H9 (cell line): Measurements from ENCODE around the gene ELFN2. TPM values are rescaled to one million over a fixed set of nuclear protein-coding genes. Genes with fewer than 3 reads are reported as not detected.
"Not testable (repeated sequence)": the region's sequence is repeated elsewhere in the genome, so short reads cannot be mapped to it uniquely, and the experiment has no call there.

Source experiments
- DNase-seq: peaks from one replicate; pipeline ENCODE4 v3.0.0-alpha.2; 2017
- H2AFZ ChIP-seq: one replicate; pipeline ENCODE4 v1.6.1; 2013; ENCODE audit warnings: mild to moderate bottlenecking, low read length, control low read depth, moderate library complexity
- H2AK5ac ChIP-seq: 2 replicates; pipeline ENCODE4 v1.6.1; 2013; ENCODE audit warnings: low read length, control low read depth, mixed read lengths; ENCODE audit not compliant: insufficient read length
- H2BK120ac ChIP-seq: one replicate; pipeline ENCODE4 v1.6.1; 2013; ENCODE audit warnings: low read depth, mild to moderate bottlenecking, low read length, control low read depth, inconsistent platforms; ENCODE audit not compliant: poor library complexity, severe bottlenecking
- H2BK12ac ChIP-seq: 2 replicates; pipeline ENCODE4 v1.6.1; 2013; ENCODE audit warnings: low read length, control low read depth, mixed read lengths, low read depth; ENCODE audit not compliant: insufficient read length
- H2BK15ac ChIP-seq: 2 replicates; pipeline ENCODE4 v1.6.1; 2013; ENCODE audit warnings: low read depth, low read length, control low read depth
- H2BK20ac ChIP-seq: one replicate; pipeline ENCODE4 v1.6.1; 2013; ENCODE audit warnings: low read depth, mild to moderate bottlenecking, low read length, control low read depth, inconsistent platforms; ENCODE audit not compliant: poor library complexity, severe bottlenecking
- H2BK5ac ChIP-seq: 2 replicates; pipeline ENCODE4 v1.6.1; 2013; ENCODE audit warnings: low read length, control low read depth, mixed read lengths; ENCODE audit not compliant: insufficient read length
- H3K14ac ChIP-seq: 2 replicates; pipeline ENCODE4 v1.6.1; 2013; ENCODE audit warnings: low read length, control low read depth; ENCODE audit not compliant: insufficient read depth
- H3K18ac ChIP-seq: 2 replicates; pipeline ENCODE4 v1.6.1; 2013; ENCODE audit warnings: low read depth, mild to moderate bottlenecking, mixed read lengths, low read length, control low read depth; ENCODE audit not compliant: insufficient read length
- H3K23ac ChIP-seq: 2 replicates; pipeline ENCODE4 v1.6.1; 2013; ENCODE audit warnings: low read length, control low read depth, mixed read lengths, low read depth; ENCODE audit not compliant: insufficient read length
- H3K23me2 ChIP-seq: 2 replicates; pipeline ENCODE4 v1.6.1; 2013; ENCODE audit warnings: low read depth, mild to moderate bottlenecking, mixed read lengths, low read length, control low read depth; ENCODE audit not compliant: insufficient read length, poor library complexity, severe bottlenecking
- H3K27ac ChIP-seq: 2 replicates; pipeline ENCODE4 v1.5.1; 2013; ENCODE audit warnings: low read length, control low read depth, mixed read lengths, low read depth; ENCODE audit not compliant: insufficient read length
- H3K27me3 ChIP-seq: 2 replicates; pipeline ENCODE4 v1.6.1; 2013; ENCODE audit warnings: low read length, control low read depth, inconsistent platforms; ENCODE audit not compliant: insufficient read depth
- H3K4ac ChIP-seq: 2 replicates; pipeline ENCODE4 v1.6.1; 2013; ENCODE audit warnings: low read depth, mild to moderate bottlenecking, control low read depth, inconsistent platforms, low read length, moderate library complexity
- H3K4me1 ChIP-seq: 2 replicates; pipeline ENCODE4 v1.6.1; 2013; ENCODE audit warnings: low read length, control low read depth, inconsistent platforms; ENCODE audit not compliant: insufficient read depth
- H3K4me2 ChIP-seq: 2 replicates; pipeline ENCODE4 v1.6.1; 2013; ENCODE audit warnings: low read length, control low read depth, mixed read lengths; ENCODE audit not compliant: insufficient read length, insufficient read depth
- H3K56ac ChIP-seq: 2 replicates; pipeline ENCODE4 v1.6.1; 2013; ENCODE audit warnings: low read depth, mild to moderate bottlenecking, mixed read lengths, low read length, control low read depth; ENCODE audit not compliant: insufficient read length
- H3K79me1 ChIP-seq: 2 replicates; pipeline ENCODE4 v1.6.1; 2013; ENCODE audit warnings: low read depth, mild to moderate bottlenecking, moderate library complexity, low read length, control low read depth, inconsistent platforms; ENCODE audit not compliant: insufficient read depth, poor library complexity, severe bottlenecking
- H3K79me2 ChIP-seq: 2 replicates; pipeline ENCODE4 v1.6.1; 2013; ENCODE audit warnings: low read length, control low read depth, inconsistent platforms; ENCODE audit not compliant: insufficient read depth
- H3K9ac ChIP-seq: 2 replicates; pipeline ENCODE4 v1.6.1; 2013; ENCODE audit warnings: low read length, control low read depth, mixed read lengths; ENCODE audit not compliant: insufficient read length; ENCODE audit errors: extremely low read depth
- H3K9me3 ChIP-seq: one replicate; pipeline ENCODE4 v1.6.1; 2013; ENCODE audit warnings: low read depth, low read length, inconsistent platforms; ENCODE audit not compliant: control insufficient read depth
- H3T11ph ChIP-seq: one replicate; pipeline ENCODE4 v1.6.1; 2013; ENCODE audit warnings: mild to moderate bottlenecking, low read length, control low read depth, inconsistent platforms
- H4K20me1 ChIP-seq: one replicate; pipeline ENCODE4 v1.6.1; 2013; ENCODE audit not compliant: control insufficient read depth, insufficient read length, insufficient read depth
- H4K5ac ChIP-seq: 2 replicates; pipeline ENCODE4 v1.6.1; 2013; ENCODE audit warnings: low read depth, mild to moderate bottlenecking, mixed read lengths, low read length, control low read depth; ENCODE audit not compliant: insufficient read length
- H4K8ac ChIP-seq: replicated peaks from 2 replicates; pipeline ENCODE4 v1.6.1; 2013; ENCODE audit warnings: low read length, control low read depth, mixed read lengths, low read depth; ENCODE audit not compliant: insufficient read length
- H4K91ac ChIP-seq: 2 replicates; pipeline ENCODE4 v1.6.1; 2013; ENCODE audit warnings: low read depth, mild to moderate bottlenecking, moderate library complexity, mixed read lengths, low read length, control low read depth; ENCODE audit not compliant: insufficient read length
- H3K27ac Mint-ChIP-seq, 3 experiments: 2 replicates in 2 of 3; 3 replicates in 1 of 3; pipeline ENCODE4 v1.8.0; 2020 to 2021; ENCODE audit warnings: mixed read lengths in 3 of 3, mild to moderate bottlenecking in 1 of 3, moderate library complexity in 1 of 3
- H3K27me3 Mint-ChIP-seq: 2 replicates; pipeline ENCODE4 v1.8.0; 2021; ENCODE audit warnings: low read depth, mild to moderate bottlenecking, moderate library complexity, mixed read lengths
- H3K36me3 Mint-ChIP-seq, 3 experiments: 2 replicates in 2 of 3; 3 replicates in 1 of 3; pipeline ENCODE4 v1.8.0; 2020 to 2021; ENCODE audit warnings: low read depth in 3 of 3, mixed read lengths in 3 of 3; ENCODE audit not compliant: insufficient read depth in 1 of 3
- H3K4me1 Mint-ChIP-seq, 2 experiments: 2 replicates each; pipeline ENCODE4 v1.8.0; 2020; ENCODE audit warnings: mixed read lengths in 2 of 2
- H3K4me3 Mint-ChIP-seq, 2 experiments: 2 replicates in 1 of 2; 3 replicates in 1 of 2; pipeline ENCODE4 v1.8.0; 2020 to 2021; ENCODE audit warnings: mild to moderate bottlenecking in 2 of 2, mixed read lengths in 2 of 2, moderate library complexity in 1 of 2
- H3K9me3 Mint-ChIP-seq, 2 experiments: 2 replicates in 1 of 2; 3 replicates in 1 of 2; pipeline ENCODE4 v1.8.0; 2020; ENCODE audit warnings: mild to moderate bottlenecking in 2 of 2, mixed read lengths in 2 of 2, moderate library complexity in 1 of 2
- WGBS: extraction: QIAGEN DNeasy Blood & Tissue Kit; methylation state at CpG from one replicate; pipeline ENCODE4 v1.1.7; 2013; ENCODE audit warnings: missing lambda C conversion rate, low lambda C conversion rate, mixed read lengths; ENCODE audit not compliant: insufficient read length; ENCODE audit errors: extremely low coverage; 5-methylcytosine and 5-hydroxymethylcytosine counted together
- total RNA-seq: library from RNA; stranded (reverse); gene quantifications from 2 replicates; pipeline ENCODE4 v1.2.1, GENCODE V29; 2021
- TF ChIP-seq, protein P1 (sequence below): fragments of 200-600 bp; sonication (generic); conservative IDR thresholded peaks from 3 replicates; pipeline ENCODE4 v1.8.0; 2021; ENCODE audit warnings: antibody characterized with exemption, mild to moderate bottlenecking

The ELFN2 gene
- total RNA-seq, 1 experiment from 2014 or later = 0.70 TPM

- H2AFZ ChIP-seq = no peak overlapping the region
- no peak overlapping the region for H3K23ac ChIP-seq
- no peak overlapping the region for H3K4ac ChIP-seq
- no peaks in the 10 kb centered on the region for H3K9me3 ChIP-seq
- no peak overlapping the region for H3K27ac ChIP-seq
- no peak overlapping the region for H4K8ac ChIP-seq
- no peak overlapping the region for H3K4me2 ChIP-seq
- no peak overlapping the region for H4K5ac ChIP-seq
- H3K9me3 Mint-ChIP-seq = peaks cover 0 to 2% of the 10 kb centered on the region in 2 experiments; a peak in 3 of 5 replicates
- TF ChIP-seq, protein P1, sequence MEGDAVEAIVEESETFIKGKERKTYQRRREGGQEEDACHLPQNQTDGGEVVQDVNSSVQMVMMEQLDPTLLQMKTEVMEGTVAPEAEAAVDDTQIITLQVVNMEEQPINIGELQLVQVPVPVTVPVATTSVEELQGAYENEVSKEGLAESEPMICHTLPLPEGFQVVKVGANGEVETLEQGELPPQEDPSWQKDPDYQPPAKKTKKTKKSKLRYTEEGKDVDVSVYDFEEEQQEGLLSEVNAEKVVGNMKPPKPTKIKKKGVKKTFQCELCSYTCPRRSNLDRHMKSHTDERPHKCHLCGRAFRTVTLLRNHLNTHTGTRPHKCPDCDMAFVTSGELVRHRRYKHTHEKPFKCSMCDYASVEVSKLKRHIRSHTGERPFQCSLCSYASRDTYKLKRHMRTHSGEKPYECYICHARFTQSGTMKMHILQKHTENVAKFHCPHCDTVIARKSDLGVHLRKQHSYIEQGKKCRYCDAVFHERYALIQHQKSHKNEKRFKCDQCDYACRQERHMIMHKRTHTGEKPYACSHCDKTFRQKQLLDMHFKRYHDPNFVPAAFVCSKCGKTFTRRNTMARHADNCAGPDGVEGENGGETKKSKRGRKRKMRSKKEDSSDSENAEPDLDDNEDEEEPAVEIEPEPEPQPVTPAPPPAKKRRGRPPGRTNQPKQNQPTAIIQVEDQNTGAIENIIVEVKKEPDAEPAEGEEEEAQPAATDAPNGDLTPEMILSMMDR = no peak
- no peak for DNase-seq
- no peak overlapping the region for H3K56ac ChIP-seq
- peak overlapping the region; percentile 37 for H3K18ac ChIP-seq
- WGBS = no CpG with 5 or more reads among the region's 14 CpGs
- no peaks in the 10 kb centered on the region for H3K36me3 Mint-ChIP-seq
- H2BK120ac ChIP-seq = no peak overlapping the region
- H3K27me3 Mint-ChIP-seq = peaks cover 80% of the 10 kb centered on the region
- peaks cover 3% of the 10 kb centered on the region; the same call in 1 of the 2 replicates for H3K27me3 ChIP-seq
- no peaks in the 10 kb centered on the region for H3K79me2 ChIP-seq
- H3K4me1 Mint-ChIP-seq = peaks cover 22 to 60% of the 10 kb centered on the region in 2 experiments
- peak overlapping the region in 1 of 2 experiments; percentile 47; a peak in 1 of 5 replicates for H3K4me3 Mint-ChIP-seq
- no peaks in the 10 kb centered on the region for H3K79me1 ChIP-seq
- H2BK5ac ChIP-seq = no peak overlapping the region
- no peak overlapping the region for H4K91ac ChIP-seq
- H2AK5ac ChIP-seq = no peak overlapping the region
- no peak overlapping the region for H3K9ac ChIP-seq
- no peak overlapping the region for H2BK20ac ChIP-seq
- H2BK12ac ChIP-seq = no peak overlapping the region
- no peak overlapping the region for H3K14ac ChIP-seq
- H2BK15ac ChIP-seq = no peak overlapping the region
- no peaks in the 10 kb centered on the region for H3K4me1 ChIP-seq
- H3K23me2 ChIP-seq = peaks cover 5% of the 10 kb centered on the region
- H3T11ph ChIP-seq = no peak overlapping the region
- H4K20me1 ChIP-seq = no peaks in the 10 kb centered on the region
- H3K27ac Mint-ChIP-seq = no peak overlapping the region
These were observed 97.8 kb downstream of the ELFN2 start for GRCh38 chr22:37329238-37330140.

DNA sequence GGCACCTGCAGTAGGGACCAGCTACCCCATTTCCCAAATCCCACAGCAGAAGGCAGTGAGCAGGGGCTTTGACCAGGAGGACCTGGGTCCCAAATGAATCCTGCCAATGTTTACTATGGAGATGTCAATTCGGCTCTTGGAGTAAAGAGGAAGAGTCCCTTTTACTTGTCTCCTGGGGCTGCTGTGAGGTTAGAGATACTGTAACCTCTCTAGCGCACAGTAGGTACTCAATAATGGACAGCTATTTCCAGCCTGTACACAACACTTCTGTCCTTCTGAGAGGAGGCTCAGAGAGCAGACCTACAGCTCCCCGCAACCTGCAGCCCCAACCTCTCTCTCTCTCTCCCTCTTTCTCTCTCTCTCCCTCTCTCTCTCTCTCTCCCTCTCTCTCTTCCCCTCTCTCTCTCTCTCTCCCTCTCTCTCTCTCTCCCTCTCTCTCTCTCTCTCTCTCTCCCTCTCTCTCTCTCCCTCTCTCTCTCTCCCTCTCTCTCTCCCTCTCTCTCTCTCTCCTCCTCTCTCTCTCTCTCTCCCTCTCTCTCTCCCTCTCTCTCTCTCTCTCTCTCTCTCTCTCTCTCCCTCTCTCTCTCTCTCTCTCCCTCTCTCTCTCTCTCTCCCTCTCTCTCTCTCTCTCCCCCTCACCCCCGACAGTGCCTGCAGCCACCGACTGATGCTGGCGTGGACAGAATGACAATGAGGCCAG is 98.6 kb downstream of the ELFN2 start:
- H2AK5ac ChIP-seq, H3K9me3 Mint-ChIP-seq, H3K56ac ChIP-seq, H3K27me3 ChIP-seq, H2BK120ac ChIP-seq, H2AFZ ChIP-seq, H4K20me1 ChIP-seq, H4K91ac ChIP-seq, H2BK20ac ChIP-seq, H3K14ac ChIP-seq, H2BK12ac ChIP-seq, H3K36me3 Mint-ChIP-seq, H3K79me2 ChIP-seq, H3K27ac ChIP-seq, H2BK5ac ChIP-seq, H4K8ac ChIP-seq, H3K23me2 ChIP-seq, H3K18ac ChIP-seq, H3K79me1 ChIP-seq, H3K4me3 Mint-ChIP-seq, H3K9me3 ChIP-seq, H3K23ac ChIP-seq, H3K4me2 ChIP-seq, H4K5ac ChIP-seq, H3K27ac Mint-ChIP-seq, H2BK15ac ChIP-seq, DNase-seq, H3T11ph ChIP-seq, H3K9ac ChIP-seq, H3K4me1 ChIP-seq, H3K4ac ChIP-seq: not testable (repeated sequence)
- peaks cover 81% of the 10 kb centered on the region for H3K27me3 Mint-ChIP-seq
- H3K4me1 Mint-ChIP-seq = peaks cover 30 to 60% of the 10 kb centered on the region in 2 experiments
- WGBS = no CpG with 5 or more reads among the region's 6 CpGs
